Measurements from ENCODE around the gene GPATCH8. TPM values are rescaled to one million over a fixed set of nuclear protein-coding genes. Genes with fewer than 3 reads are reported as not detected.
"Not testable (repeated sequence)": the region's sequence is repeated elsewhere in the genome, so short reads cannot be mapped to it uniquely, and the experiment has no call there.

The GPATCH8 gene
- total RNA-seq, 1 experiment from 2014 or later, result 20.0 TPM

GRCh38 chr17:44378171-44378705, 125.0 kb downstream of the GPATCH8 start:
- DNase-seq (ENCODE audit: extremely low read depth, low read depth), result no peak

GRCh38 chr17:44376779-44377178, 126.4 kb downstream of the GPATCH8 start:
- DNase-seq (ENCODE audit: extremely low read depth, low read depth), result no peak

DNA sequence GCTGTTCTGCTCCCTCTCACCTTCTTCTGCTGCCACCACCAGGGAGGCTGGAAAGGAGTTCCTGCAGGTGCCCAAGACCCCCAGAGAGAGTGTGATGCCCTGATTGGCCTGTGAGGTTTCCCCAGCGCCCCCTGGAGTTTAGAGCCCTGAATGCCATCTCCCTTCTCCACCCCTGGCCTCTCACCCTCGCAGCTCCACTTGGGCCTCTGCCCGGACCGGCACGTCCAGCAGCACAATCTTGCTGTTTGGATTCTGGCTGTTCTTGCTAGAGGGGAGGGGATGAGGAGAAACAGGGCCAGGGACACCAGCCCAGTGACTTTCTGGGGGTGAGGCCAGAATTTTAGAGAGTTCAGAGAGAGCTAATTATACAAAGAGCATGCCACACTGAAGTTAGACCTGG, 127.1 kb downstream of the GPATCH8 start:
- DNase-seq (ENCODE audit: extremely low read depth, low read depth), result no peak

DNA sequence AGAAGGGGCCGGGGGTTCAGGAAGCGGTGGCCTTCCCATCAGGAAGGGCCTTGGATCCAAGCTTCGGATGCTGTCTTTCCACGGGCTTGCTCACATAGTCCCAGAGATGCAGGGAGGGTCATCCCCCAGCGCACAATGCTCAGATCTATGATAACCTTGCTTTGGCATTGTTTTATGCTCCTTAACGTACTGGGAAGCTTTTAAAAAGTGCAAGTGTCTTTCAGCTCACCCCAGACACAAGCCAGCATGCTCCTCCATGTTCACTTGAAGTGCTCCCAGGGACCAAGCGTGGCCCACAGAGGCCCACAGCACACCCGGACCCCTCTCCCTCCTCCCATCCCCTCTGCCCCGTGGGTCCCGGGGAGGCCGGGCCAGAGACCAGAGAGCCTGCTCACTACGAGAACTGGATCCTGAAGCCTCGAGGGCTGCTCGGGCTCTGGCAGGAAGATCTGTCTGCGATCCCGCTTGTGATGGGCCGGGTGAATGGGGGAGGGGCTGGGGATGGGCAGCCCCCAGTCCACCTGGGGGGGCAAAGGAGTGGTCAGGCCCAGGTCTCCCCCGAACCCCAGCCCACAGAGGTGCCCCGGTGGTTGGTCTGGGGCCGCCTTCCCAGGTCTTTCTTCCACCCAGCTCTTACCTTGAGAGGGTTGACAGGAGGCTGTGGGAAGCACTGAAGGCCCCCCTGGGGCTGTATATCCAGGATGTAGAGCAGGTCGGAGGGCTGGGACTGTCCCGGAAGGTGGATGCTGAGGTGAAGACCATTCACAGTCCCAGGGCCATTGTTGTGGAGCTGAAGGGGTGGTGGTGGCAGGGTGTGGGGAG, 127.8 kb downstream of the GPATCH8 start:
- no peak for DNase-seq (ENCODE audit: extremely low read depth, low read depth)

GRCh38 chr17:44374306-44375195, 128.7 kb downstream of the GPATCH8 start:
- DNase-seq (ENCODE audit: extremely low read depth, low read depth), result no peak

- DNase-seq (ENCODE audit: extremely low read depth, low read depth), result no peak
Observed at GRCh38 chr17:44372036-44372435, 131.2 kb downstream of the GPATCH8 start.

DNA sequence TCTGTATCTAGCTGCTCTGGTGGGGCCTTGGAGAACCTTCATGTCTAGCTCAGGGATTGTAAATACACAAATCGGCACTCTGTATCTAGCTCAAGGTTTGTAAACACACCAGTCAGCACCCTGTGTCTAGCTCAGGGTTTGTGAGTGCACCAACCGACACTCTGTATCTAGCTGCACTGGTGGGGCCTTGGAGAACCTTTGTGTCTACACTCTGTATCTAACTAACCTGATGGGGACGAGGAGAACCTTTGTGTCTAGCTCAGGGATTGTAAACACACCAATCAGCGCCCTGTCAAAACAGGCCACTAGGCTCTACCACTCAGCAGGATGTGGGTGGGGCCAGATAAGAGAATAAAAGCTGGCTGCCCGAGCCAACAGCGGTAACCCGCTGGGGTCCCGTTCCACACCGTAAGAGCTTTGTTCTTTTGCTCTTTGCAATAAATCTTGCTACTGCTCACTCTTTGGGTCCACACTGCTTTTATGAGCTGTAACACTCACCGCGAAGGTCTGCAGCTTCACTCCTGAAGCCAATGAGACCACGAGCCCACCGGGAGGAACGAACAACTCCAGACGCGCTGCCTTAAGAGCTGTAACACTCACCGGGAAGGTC, 133.7 kb downstream of the GPATCH8 start:
- not testable (repeated sequence) for DNase-seq (ENCODE audit: extremely low read depth, low read depth)

GRCh38 chr17:44368391-44369243, 134.6 kb downstream of the GPATCH8 start:
- DNase-seq (ENCODE audit: extremely low read depth, low read depth), result not testable (repeated sequence)

DNA sequence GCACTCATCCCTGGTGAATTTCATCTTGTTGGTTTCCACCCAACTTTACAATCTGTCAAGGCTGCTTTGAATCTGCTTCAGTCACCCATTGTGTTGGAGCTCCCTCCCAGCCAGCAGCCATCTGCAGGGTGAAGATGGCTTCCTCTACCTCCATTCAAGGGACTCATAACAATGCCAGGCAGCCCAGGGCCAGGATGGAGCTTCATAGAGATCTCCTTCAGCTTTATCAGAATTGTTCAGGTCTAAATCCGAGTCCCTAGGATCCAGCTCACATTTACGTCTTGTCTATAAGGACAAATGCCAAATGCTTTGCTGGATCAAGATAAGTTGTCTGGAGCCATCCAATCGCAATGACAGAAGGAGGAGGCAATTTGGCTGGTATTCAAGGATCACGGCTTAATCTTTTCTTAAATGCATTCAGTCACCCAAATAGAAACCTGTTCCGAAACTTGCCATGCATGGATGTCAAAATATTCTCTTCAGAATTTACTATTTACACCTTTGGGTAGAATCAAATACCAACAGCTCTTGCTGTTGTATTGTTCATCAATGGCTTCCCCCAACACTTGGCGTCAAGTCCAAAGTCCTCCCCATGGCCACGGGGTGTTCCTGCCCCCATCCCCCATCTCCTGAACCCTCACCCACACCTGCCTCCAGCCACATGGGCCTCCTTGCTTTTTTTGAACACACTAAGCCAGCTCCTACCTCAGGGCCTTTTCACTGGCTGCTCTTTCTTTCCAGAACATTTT, 135.8 kb downstream of the GPATCH8 start:
- DNase-seq (ENCODE audit: extremely low read depth, low read depth), result no peak

GRCh38 chr17:44365051-44365450, 138.2 kb downstream of the GPATCH8 start:
- DNase-seq (ENCODE audit: extremely low read depth, low read depth), result not testable (repeated sequence)

DNA sequence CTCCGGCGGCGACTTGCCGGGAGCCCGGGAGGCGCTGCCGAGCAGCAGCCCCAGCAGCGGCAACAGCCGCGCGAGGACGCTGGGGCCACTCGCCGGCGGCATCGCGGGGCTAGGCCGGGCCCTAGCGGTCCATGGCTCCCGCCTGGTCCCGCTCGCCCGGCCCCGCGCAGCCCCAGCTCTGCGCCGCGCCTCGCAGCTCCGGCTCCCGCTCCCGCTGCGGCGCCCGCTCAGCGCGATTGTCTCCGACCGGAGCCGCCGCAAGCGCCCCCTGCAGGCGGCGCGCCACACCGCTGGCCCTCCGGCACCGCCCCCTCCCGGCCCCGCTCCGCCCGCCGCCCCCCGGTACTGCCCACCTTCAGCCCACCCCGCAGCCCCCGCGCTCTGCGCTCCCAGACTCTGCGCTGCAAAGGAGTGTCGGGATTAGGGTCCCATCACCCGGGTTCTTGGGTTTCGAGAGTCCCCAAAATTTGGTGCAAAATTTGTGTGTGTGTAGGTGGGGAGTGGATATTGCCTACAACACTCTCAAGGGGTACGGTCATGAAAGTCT, 139.5 kb downstream of the GPATCH8 start, which contains the start of gene FAM171A2:
Gene FAM171A2 (minus strand): TSS at position 241 of the 547 bp plus-strand sequence. CDS start 139 bp downstream, at position 102.
- DNase-seq (ENCODE audit: extremely low read depth, low read depth), result peak; percentile 46

DNA sequence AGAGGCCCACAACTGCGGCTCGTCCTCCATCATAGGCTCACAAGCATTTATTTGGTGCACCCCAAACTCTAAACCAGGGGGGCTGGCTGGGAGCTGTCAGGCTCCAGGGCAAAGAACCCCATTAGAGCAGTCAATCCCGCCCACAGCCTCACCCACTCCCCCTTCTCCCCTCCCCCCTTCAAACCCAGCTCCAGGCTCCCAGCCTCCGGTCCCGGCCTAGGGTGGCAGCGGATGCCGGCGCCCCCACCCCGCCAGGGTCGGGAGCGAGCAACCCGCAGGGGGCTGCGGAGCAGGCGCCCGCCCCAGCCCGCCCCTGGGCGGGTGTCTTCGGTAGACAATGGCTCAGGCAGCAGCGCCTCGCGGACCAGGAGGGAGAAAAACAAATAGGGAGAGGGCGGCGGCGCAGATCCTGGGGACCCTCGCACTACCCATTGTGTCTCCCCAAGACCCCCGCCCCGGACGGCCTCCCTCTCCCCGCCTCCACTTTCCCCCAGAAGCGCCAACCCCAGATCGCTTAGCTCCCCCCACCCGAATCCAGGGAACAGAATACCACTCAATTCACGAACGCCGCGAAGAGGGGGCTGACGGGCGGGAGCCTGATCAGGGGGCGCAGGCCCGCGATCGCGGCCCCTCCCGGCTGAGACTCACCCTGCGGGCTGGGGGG, 140.1 kb downstream of the GPATCH8 start:
- no peak for DNase-seq (ENCODE audit: extremely low read depth, low read depth)

DNA sequence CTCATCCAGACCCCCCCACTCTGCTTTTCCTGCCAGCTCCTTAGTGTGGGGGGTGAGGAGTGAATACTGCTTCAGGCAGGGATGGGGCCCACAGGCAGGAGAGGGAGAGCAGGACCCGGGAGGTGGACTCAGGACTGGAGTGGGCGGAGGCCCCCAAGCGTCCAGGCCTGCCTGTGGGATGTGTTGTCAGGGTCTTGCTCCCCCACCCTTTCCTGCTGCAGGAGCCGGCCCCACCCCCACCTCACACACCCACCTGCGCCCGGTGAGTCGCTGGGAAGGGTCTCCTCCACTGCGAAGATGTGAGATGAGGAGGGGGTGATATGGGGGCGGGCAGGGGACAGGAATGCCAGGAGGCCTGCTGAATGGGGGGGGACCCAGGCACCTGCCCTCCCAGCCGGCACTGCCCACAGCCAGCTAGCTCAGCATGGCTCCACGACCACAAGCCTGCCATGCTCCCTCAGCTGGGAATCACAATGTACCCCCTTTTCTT, 140.7 kb downstream of the GPATCH8 start:
- no peak for DNase-seq (ENCODE audit: extremely low read depth, low read depth)

- DNase-seq (ENCODE audit: extremely low read depth, low read depth), result no peak
Observed at GRCh38 chr17:44361292-44362260, 141.6 kb downstream of the GPATCH8 start.

DNA sequence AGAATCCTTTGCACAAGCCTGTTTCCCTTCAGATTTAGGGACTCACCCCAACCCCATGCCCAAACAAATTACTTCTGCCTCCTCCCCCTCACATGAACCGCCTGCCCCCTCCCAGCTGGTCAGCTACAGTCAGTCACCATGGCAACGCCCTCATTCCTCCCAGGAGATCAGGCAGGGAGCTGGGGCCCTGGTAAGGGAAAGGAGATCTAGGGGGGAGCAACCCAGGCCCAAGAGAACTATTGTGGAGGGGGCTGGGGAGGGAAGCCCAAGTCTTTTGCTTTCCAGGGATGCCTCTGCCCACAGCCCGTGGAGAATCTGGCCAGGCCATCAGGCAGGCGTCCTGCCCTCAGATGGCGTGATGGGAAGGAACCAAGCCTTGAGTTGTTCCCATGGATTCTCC, 142.4 kb downstream of the GPATCH8 start:
- DNase-seq (ENCODE audit: extremely low read depth, low read depth), result no peak

DNA sequence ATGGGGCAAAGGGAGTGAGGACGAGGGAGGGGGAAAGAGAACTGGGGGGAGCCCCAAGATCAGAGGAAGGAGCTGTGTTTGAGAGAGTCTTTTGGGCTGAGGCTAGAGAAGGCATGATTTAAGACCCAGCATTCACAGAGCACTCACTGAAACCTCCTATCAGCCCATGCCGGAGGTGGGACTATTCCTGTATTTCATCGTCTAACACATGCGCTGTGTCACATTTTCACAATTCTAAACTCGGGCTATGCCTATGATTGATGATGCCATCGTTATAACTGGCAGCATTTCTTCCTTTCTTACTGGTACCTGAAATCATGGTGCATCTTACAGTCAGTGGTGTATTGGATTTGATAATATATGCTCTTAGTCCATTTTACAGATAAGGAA, 143.1 kb downstream of the GPATCH8 start:
- no peak for DNase-seq (ENCODE audit: extremely low read depth, low read depth)
